NCI-H82 (cell line): ENCODE measurements around the gene NEDD4L.
A peak's percentile ranks its signal among the peaks of the same experiment; 100 is the strongest.

Source experiments
- DNase-seq: peaks from one replicate; lab custom pipeline; 2025; lab: John Stamatoyannopoulos, UW

NEDD4L gene

GRCh38 chr18:58052960-58053359 is 8.9 kb downstream of the NEDD4L start:
- DNase-seq: no peak

GRCh38 chr18:58054041-58054781 is 10.2 kb downstream of the NEDD4L start:
- no peak for DNase-seq

GRCh38 chr18:58055890-58056558 is 12.0 kb downstream of the NEDD4L start:
- no peak for DNase-seq

GRCh38 chr18:58056852-58057251 is 12.8 kb downstream of the NEDD4L start:
- DNase-seq: no peak

GRCh38 chr18:58057291-58057965 is 13.4 kb downstream of the NEDD4L start:
- peak; percentile 75 for DNase-seq

GRCh38 chr18:58058720-58059119 is 14.7 kb downstream of the NEDD4L start:
- DNase-seq: no peak

- DNase-seq: peak; percentile 62
Measured at GRCh38 chr18:58060254-58060653, 16.2 kb downstream of the NEDD4L start.

- no peak for DNase-seq
Measured at GRCh38 chr18:58061349-58061748, 17.3 kb downstream of the NEDD4L start.

GRCh38 chr18:58064406-58064998 is 20.5 kb downstream of the NEDD4L start:
- no peak for DNase-seq

GRCh38 chr18:58065956-58066355 is 21.9 kb downstream of the NEDD4L start:
- no peak for DNase-seq

- no peak for DNase-seq
Measured at GRCh38 chr18:58067601-58068000, 23.6 kb downstream of the NEDD4L start.

GRCh38 chr18:58069099-58069498 is 25.1 kb downstream of the NEDD4L start:
- DNase-seq: no peak

GRCh38 chr18:58069721-58070292 is 25.8 kb downstream of the NEDD4L start:
- DNase-seq: no peak

GRCh38 chr18:58076052-58076451 is 32.0 kb downstream of the NEDD4L start:
- DNase-seq: no peak

- no peak for DNase-seq
Measured at GRCh38 chr18:58077329-58077728, 33.3 kb downstream of the NEDD4L start.

- no peak for DNase-seq
Measured at GRCh38 chr18:58078889-58079573, 35.0 kb downstream of the NEDD4L start.

- no peak for DNase-seq
Measured at GRCh38 chr18:58080451-58080850, 36.4 kb downstream of the NEDD4L start.

GRCh38 chr18:58087928-58088690 is 44.1 kb downstream of the NEDD4L start:
- DNase-seq: no peak

GRCh38 chr18:58088691-58089065 is 44.7 kb downstream of the NEDD4L start:
- no peak for DNase-seq

GRCh38 chr18:58091099-58091611 is 47.1 kb downstream of the NEDD4L start:
- DNase-seq: no peak

GRCh38 chr18:58093311-58093803 is 49.3 kb downstream of the NEDD4L start:
- DNase-seq: no peak
